ENCODE results near the gene MYOD1.

DNA sequence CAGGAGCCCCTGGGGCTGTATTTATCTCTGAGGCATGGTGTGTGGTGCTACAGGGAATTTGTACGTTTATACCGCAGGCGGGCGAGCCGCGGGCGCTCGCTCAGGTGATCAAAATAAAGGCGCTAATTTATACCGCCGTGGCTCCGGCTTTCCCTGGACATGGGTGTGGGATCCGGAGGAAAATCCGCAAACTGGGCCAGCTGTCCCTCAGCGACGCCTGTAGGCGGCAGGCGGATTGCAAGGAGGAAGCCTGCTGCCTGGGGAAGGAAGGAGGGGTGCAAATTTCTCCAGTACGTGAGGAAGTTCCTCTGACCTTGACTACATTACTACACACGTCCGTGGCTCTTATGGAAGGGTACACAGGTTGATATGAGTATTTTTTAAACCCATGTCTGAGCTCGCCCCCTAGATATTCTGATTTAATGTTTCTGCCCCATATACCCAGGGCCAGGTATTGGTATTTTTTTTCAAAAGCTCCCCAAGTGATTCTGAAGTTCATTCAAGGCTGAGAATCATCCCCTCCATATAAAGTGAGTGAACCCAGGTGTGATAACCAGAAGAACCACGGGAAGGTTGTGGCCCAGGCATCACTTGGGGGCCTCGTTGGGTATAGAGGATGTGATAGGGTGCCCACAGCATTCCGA is 2.8 kb downstream of the MYOD1 start:
- TF ChIP-seq CTCF (IDR thresholded peaks at IDR 0.05) (no peak), POLR2A (IDR thresholded peaks at IDR 0.05) (no peak)

All from ovary (tissue), 3 donors.